ENCODE data around the gene SIM1.

The SIM1 gene

DNA sequence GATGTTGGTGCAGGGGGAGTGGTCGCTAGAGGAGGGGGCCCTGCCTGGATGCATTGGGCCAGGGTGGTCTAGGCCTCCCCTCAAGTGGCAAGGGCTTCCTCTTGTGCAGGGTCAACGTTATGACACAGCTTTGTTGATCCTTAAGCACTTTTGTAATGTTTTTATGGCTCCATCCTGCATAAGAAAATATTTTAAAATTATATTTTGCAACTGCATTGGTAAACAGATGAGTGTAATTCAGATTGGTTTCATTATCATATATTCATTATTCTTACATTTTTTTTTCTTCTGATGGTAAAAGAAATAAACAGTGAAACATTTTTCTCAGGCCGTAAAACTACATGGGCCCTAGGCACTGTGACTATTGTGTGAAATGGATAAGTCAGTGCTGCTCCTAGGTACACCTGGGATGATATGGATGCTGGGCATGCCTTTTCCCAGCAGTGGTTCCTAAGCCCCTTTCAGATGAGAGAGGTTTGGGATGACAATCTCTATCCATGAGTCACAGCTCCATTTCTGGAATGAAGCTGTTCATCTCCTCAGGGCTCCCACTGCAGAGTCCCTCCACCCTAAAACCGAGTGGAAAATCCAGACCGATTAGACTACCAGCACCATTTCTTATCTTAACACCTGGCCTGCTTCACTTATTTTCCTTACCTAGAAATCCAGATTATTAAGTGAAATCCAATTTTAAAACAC is 5.8 kb upstream of the SIM1 start:
- no peak for DNase-seq

DNA sequence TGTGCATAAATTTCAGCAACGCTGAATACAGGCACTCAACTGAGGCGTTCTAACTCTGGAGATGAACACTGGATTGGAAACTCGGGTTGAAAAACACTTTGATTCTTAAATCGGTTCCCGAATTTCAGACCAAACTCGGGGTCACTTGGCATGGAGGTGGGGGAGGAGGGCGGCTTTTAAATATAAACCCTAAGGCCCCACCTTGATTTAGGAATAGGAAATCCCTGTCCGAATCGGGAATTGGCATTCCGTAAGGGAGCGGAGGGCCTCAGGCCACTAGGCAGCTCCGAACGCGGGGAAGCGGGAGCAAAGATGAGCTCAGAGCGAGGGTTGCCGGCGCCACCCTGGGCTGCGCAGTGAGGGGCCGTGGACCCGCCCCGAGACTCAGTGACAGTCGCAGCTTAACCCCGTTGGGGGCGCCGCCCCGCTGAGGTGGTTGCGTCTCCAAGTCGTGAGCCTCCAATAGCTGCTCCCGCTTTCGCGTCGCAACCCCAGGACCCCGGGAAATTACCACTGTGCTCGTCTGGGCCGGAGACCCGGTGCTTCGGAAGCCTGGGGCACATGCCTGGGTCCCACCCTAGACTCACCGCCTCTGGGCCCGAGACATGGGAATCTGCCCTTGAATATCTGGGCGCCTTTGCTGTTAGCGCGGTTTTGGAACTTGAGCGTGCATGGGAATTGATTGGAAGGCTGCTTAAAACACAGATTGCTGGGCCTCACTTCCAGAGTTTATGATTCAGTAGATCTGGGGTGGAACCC is 4.6 kb upstream of the SIM1 start:
- DNase-seq, result no peak

DNA sequence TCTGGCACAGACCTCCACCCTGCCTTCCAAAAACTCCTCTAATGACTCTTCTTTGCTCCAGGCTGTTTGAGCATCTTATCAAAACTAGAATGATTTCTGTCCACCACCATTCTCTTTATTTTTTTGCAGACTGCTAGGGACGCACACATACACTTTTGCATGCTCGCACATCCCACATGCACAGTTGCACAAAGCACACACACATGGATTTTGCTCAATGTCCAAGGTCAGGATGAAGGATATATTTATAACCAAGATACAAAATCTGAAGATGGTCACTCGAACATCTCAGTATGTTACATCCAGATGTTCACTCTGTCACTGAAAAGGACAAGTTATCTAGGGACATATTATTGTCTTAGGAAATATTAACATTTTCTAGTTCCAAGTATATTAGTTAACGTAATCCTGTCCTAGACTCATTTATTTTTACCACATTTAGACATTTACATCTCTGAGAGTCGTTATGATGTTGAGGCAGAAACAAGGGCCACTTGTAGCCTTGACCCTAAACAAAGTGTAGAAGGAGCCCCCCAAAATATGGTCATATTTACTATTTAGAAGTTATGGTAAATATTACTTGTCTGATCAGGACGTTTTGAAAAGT is 3.4 kb upstream of the SIM1 start:
- DNase-seq, result no peak

DNA sequence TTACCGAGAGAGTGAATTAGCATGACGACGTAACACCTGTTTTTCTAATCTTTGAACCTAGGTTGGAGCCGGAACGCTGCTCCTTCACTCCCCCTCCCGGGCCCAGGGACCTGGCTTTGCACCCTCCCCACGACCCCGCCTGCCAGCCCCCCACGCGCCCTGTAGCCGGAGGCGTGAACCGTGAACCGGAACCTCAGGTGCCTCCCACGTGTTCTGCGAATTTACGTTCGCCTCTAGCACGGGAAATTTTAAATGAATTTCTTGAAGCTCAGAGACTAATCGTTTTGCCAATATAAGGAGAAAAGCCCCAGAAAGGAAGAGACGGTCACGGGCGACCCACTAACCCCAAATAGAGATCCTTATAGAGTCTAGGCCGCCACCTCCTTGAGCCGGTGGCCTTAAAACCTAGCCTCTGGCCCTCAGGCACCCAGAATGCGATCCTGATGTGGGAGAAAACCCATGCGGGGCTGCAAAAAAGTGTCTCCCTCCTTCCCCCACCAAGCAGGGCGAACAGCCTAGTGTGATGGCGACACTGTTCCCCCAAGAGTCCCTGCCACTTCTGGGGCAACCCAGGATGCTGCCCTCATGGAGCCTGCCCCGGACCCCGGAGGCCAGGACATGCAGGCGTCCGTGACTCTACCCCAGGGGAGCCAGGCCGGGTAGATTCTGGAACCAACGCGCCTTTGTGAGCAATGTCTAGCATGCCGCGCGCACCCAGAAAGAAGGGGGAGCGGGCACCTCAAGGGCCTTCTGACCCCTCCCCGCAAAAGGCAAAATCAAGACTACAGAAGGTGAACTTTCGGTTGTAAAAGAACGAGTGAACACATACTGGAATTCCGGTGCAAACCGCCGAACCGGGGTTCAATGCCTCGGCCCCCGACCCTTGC is 2.7 kb upstream of the SIM1 start:
- DNase-seq, result no peak

DNA sequence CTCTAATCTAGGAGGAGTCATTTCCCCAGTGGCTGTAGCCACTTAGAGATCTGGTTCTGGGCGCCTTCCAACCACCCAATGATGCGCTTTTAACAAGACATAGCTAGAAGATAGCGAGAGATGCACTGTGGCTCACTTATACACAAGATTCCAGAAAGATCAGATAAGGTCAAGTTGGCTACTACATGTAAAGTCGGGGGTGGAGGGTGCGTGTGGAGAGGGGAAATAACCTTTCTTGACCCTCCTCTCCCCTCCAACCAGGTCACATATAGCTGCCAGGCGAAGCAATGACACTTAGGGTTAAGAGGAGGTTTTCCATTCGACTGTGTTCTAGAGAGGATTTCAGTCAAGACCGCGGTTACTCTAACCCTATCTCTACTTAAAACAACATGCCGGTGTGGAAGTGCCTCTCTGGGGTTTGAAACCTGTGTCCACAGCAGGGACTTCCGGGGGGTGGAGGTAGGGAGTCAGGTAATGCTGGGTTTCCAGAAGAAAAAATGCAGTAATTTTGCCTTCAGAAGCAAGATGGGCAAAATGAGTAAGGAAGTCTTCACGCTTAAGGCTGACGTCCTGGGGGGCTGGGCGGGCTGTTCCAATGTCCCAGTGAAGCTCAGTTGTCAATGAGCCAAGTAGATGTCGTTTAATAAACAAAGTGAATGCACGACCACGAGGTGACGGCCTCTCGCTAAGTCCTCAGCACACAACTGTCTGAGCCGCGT is 1.8 kb upstream of the SIM1 start:
- no peak for DNase-seq

DNA sequence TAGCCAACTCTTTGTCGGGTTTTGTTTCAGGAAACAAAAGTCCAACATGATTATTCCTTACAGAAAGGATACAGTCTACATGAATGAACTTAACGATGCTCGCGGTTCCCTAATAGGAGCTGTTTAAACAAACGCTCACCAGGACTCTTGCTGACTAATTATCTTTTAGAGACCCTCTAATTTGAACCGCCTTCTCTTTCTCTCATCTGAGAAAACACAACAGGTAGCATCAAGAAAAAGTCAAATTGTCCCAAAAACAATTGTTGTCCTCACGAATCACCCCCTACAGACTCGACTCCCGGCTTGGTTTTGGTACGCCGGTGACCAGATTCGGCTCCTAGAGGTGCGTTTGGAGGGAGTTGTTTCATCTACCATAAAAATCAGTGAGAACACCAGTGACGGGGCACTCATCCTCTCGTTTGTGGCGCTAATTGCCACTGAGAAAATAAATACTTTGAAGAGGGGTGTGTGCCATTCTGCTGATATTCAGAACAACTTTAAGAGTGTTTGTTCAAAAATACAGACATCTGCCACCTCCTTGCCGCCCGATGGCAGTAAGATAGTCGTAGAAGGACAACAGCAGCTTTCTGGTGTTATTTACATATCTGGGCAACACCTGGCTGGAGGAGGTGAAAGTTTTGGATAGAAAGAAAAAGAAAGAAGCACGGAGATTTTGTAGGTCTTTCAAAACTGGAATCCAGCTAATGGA is 1.1 kb upstream of the SIM1 start:
- DNase-seq, result no peak

DNA sequence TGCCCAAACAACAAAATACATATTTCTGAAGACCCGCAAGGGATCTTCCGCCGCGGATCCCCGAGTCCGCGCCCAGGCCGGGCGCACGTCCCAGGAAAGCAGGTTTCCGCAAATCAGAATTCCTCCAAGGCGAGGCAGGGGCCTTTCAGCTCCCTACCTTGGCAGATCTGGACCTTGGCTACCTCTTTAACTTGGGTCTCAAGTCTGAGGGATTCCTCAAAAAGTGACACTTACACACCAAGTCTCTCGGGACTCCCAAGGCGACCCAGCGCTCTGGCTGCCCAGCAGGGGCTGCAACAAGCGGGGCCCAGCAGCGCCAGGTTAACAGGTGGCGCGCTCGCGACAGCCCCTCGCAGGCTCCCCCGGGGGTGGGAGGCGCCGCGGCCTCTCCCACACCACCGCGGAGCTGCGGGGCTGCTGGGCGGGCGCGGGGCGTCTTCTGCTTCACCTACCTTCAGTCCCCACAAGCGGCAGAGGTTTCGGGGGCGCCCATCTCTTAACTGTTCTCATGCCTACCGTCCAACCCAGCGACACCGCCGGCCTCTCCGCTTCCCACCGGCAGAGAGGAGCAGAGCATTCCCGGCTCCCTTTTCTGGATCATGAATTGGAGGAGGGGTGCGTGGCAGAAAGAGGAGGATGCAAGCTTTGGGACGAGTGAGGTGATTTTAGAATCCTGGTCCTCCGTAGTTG is 414 bp downstream of the SIM1 start:
- DNase-seq, result no peak

DNA sequence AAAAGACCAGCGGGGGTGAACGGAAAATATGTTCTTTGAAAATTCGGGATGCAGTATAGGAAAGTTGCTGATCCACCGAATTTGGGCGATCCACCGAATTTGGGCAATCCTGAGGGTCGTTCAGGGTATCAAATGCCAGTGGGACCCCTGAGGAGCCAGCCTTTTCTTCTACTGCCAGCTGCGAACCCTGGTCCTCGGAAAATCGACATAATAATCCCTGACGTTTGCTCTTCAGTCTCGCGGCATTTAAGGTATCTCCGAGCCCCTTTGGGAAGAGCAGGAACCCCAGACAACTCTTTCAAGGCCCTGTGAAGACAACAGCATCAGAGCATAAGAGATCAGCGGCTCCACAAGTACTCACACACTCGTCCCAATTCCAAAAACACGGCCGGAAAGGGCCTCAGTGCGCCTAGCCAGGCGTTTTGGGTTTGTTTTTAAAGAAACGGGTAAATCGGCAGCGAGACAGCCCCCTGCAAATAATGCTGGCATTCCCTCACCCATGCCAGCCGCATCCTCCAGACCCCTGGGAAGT is 1.0 kb downstream of the SIM1 start:
- no peak for DNase-seq

DNA sequence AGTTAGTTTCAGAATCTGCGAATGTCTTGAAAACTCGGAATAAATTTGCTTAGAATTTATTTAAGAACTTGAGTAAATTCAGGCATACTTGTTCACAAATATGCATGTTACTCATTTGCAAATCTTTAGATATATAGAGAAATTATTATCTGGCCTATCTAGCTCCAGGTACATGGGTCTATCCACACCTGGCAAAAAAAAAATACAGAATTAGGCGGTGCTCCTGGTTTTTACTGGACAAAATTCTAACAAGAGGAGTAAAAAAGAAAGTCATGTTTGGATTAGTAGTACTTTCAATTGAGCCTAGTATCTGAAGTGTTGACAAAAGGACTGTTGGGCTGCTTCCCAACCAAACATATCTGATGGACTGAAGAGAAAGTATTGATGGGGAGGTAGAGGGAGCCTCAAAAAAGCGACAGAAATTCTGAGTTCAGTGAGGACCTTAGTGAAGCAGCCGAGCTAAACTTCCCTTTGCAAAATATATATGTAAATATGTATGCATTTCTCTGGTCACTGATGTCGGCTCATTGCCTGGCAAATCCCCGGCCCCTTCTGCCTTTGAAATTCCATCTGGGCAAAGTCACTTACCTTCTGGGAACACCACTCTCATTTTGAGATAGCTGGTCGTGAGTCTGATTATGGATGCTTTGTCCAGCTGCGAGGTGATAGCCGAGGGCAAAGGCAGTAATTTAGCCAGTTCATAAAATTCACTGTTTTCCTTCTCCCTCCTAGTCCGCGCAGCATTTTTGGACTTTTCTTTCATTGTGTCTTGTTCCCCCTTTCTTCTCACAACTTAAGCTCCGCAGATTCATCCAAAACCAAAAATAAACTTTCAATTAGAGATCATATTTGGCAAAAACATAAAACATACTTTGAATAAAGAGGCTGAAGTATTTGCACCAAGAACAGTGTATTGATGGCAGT is 1.8 kb downstream of the SIM1 start:
- no peak for DNase-seq

DNA sequence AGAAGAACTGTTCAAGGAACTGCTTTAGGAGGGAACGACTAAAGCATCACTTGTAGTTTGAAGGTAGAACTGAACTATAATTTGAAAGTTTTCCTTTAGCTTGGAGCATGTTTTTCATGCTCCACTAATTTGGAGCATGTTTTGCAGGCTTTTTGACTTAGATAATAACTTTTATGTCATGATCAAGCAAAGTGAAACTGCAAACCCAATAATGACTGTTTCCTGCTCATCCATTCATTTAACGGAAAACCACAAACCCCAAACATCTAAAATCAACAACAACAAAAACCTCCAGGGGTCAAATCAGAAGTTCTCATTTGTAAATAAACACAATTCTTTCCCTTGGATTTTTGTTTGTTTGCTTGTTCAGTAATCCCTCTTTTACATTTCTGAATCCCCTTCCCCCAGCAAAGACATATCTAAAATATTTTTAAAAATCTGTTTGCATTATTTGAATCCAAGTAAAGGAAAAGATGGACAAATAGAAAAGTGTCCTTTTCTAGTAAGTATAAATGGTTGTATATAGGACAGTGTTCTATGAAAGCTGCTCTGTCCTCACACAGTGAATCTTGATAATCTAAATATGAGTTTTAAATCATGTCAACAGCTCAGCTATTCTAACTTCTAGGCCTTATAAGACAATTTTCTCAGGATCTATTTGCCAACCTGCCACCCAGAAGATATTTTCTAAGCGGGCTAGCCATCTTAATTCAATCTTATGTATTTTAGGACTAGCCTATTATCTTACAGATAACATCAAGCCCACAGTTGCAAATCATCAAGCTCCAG is 2.6 kb downstream of the SIM1 start:
- DNase-seq, result no peak

DNA sequence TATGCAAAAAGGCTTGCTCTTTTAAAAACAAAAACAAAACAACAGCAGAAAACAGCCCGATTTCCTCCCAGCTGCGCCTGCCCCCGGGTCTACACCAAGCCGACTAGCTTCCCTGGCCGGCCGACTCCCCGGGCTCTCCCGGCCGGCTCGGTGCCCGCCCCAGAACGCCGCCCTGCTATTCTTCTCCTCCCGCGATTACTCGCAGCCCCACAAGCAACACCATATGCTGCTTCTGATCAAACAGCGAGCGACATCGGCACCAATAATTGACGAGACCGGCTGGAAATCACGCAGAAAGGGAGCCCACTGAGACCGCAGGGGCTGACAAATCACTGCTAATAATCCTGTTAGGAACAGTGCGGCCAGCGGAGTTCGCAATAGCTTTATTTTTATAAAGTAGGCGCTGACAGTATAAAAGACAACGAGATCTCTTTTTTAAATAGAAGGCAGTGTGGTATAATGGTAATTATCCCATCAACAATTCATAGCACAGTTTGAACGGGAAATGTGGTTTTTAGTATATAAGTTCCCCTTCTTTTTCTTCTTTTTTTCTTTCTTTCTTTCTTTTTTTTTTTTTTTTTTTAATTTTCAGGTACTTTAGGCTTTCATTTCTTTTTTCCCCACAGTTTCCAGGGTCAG is 3.3 kb downstream of the SIM1 start:
- peak; percentile 38 for DNase-seq

DNA sequence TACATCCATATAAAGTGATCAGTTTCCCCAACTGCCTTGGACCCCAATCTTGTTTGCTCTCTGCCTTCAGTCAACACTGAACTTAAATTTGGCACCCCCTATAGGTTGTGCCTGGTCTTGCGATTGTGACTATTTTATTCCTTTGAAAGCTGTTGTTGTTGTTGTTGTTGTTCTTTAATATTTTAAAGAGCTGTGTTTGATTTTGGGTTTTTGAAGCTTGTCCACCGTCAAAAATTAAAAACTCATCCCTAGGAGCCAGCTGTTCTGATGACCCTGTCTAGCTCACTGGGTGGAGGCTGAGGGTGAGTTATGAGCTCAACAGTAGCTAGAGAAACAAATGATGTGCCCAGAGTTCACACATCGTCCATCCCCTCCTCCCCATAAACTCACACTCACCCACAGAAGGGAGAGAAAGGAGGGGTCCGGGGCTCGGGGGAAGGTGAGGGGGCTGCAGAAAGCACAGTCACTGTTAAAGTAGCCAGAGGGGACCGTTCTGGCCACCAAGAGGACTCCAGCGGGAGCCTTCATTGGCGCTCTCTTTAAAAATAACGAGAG is 4.0 kb downstream of the SIM1 start:
- DNase-seq, result peak; percentile 6

DNA sequence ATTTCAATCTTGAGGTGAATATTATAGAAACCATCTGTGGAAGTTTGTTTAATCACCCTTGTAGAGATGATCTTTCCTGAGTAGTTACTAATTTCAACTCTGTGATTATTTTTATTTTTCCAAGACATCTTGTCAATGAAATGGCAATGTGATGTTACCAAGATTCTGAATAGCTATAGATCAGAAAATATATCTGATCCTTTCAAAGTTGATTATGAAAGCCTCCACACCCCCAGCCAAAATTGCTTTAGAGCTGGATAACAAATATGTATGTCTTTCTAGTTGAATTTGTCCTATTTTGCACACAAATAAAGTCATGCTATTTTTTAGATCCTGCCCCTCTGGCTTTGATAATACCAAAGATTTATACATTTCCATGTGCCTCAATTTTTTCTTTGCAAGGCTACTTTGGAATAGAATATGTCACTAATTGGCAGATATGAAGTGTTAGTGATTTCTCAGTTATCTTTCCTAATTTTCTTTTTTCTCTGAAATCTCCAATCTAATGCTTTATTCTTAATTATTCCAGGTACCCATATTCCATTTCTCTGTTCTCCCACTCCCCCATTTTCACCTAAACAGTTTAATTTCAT is 5.0 kb downstream of the SIM1 start:
- no peak for DNase-seq

DNA sequence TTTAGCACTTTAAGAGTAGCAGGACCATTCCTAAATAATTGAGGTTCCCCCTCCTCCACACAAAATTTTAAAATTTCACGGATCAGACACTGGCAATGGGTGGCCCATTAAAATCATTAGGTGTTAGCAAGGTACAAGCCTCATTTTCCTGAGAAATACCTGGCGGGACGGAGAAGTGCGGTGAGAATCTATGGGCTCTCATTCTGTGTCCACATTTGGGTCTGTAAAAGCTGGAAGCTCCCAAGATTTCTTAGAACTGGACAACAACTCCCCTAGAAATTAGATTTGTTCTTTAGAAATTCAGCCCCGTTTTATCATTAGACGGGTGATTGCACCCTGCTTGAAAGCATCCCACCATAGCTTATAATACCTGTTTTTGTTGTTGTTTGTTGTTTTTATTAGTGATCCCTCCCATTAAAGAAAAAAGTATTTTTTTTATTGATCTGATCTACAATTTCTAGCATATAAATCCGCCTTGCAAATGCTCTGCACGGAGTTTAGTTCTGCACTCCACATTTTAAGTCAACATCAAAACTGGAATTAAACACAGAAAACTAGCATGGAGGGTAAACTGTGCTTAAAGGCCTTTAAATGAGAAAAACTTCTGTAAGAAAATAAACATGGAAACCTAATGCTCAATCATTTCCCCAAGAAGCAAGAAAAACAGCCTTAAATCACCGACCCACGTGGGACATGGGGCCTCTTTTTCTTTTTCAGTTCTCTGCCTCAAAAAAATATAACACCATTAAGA is 5.7 kb downstream of the SIM1 start:
- DNase-seq, result no peak

DNA sequence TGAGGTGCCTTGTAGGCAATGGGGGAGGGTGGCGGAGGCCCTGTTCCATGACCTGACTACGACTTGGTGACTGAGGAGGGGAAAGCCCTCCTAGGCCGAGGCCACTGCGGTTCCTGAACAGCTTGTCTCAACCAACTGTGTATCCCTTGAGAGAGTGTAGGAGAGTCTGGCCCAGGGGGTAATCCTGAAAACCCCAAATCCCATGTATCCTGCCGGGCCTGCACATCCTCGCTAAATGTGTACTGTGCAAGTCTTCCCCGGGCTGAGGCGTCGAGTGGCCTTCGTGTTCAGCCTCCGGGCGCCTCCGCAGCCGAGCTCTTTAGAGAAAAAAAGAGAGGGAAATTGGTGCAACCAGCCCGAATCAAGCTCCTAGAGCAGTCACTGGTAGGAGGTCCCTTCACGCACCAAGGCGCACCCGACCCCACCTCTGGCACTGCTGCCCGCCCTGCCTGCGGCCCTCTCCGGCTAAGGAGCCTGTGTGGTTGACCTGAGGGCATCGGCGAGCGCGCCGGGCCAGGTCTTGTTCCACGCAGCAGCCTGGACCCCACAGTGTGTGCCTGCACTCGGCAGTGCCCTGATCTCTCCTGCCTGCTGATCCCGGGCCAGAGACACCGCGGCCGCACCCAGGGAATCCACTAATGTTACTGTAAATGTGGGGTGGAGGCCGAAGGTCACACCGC is 7.3 kb downstream of the SIM1 start:
- no peak for DNase-seq

DNA sequence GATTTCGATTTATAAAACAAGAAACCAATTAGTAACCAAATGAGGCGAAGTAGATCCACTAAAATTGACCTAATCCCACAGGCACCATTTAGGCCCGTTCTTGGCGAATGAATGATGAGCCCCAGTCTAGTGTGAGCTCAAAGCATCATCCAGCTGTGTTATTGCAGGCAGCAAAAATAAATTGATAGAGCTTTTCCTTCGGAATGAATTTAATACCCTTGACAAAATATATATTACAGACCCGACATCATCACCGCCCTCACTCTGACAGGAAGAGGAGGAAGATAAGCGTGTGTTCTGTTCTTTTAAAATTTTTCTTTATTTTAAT is 7.8 kb downstream of the SIM1 start:
- DNase-seq, result no peak
